C1 segment of cervical spinal cord (tissue), 14 donors: ENCODE data around the gene LAX1.
A peak's percentile ranks its signal among the peaks of the same experiment; 100 is the strongest.
"Not testable (repeated sequence)": the region's sequence is repeated elsewhere in the genome, so short reads cannot be mapped to it uniquely, and the experiment has no call there.

Experiments
- DNase-seq, 14 donors: peaks; one replicate each; lab custom pipeline; 2025; lab: John Stamatoyannopoulos, UW

Gene LAX1

DNA sequence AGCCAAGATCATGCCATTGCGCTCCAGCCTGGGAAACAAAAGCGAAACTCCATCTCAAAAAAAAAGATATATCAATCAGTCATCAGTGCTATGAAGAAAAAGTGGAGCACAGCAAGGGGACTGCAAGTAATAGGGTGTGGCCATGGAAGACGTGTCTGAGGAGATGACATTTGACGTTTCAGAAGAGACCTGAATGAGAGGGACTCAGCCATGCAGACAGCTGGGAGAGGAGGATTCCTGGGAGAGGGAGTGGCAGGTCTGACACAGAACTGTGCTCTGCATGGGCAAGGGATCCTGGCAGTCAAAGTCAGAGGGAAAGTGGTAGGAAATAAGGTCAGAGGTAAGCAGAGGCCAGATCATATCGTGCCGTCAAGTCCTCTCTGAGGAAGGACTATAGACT is 3.3 kb downstream of the LAX1 start:
- DNase-seq: no peak

DNA sequence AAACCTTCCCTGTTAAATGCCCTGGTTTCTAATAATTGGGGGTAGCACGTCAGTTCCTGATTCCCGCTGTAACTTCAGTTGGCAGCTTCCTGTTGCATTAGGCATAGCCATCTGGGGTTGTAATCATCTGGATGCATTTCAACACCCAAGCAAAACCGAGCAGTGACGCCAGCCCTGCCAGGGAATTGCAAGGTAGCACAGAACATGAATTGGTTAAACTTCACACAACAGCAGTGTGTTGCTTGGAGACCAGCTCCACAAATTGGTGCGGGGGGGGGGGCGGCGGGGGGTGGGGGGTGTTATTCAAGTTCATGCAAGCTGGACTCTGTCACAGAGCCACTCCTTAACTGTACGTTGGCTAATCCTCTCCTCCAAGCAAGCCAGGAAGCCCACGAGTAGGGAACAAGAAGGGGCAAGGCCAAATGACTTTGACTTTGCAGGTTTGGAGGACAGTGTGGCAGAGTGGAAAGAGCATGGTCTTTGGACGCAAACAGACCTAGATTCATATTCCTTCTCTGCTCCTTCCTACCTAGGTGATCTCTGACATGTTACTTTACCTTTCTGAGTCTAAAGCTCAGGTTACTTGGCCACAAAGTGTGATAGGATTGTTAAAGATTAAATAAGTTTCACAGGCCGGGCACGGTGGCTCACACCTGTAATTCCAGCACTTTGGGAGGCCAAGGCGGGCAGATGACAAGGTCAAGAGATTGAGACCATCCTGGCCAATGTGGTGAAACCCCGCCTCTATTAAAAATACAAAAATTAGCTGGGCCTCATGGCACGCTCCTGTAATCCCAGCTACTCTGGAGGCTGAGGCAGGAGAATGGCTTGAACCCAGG is 4.7 kb downstream of the LAX1 start:
- DNase-seq: peak in 7 of 14 donors; percentile 6 to 90 (median 8)

DNA sequence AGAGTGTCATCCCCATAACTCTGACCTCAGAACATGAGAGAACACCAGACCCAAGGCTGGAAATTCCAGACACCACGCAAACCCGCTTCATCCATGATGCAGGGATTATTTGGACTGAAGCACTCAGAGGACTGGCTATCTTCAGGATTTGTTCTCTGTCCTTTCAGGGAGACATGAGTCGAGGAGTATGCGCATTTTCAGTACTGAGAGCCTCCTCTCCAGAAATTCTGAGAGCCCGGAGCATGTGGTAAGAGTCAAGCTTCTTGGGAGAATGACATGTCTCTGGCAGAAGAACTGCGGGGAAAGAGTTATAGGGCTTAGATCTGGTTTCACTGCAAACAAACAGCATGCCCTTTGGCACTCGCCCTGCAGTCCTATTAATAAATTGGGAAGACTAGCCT is 6.9 kb downstream of the LAX1 start:
- DNase-seq: peak in 1 of 14 donors; percentile 15

- no peak for DNase-seq
Observed at GRCh38 chr1:203772836-203773235, 7.9 kb downstream of the LAX1 start.

DNA sequence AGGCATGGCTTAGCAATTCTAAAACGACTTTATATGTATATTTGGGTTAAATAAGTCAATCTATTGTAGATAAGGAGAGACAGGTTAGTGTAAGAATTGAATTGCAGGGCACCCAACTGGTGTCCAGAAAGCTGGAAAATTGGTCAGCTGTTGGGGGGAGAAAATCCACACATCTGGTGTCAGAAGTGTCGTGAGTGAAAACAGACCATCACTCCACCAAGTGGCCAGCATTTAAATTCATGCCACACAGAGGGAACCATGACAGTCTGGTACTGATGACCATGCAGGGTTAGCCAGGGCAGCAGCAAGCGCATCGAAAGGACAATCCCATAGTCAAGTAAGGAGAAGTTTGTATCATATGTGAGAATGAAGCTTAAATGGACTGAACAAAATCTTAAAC is 11.7 kb downstream of the LAX1 start:
- peak in 8 of 14 donors; percentile 5 to 33 (median 16) for DNase-seq

DNA sequence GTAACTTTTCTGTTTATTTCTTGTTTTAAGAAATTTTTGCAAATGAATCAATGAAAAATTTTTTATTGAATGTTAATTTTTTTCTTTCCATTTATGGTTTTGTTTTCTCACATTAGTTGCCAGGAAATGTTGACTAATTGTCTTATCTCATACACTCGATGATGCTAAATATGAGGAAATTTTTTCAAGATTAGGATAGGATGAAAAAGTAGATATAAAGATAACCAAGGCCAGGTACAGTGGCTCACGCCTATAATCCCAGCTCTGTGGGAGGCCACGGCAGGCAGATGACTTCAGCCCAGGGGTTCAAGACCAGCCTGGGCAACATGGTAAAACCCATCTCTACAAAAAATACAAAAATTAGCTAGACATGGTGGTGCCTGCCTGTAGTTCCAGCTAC is 12.6 kb downstream of the LAX1 start:
- no peak for DNase-seq

DNA sequence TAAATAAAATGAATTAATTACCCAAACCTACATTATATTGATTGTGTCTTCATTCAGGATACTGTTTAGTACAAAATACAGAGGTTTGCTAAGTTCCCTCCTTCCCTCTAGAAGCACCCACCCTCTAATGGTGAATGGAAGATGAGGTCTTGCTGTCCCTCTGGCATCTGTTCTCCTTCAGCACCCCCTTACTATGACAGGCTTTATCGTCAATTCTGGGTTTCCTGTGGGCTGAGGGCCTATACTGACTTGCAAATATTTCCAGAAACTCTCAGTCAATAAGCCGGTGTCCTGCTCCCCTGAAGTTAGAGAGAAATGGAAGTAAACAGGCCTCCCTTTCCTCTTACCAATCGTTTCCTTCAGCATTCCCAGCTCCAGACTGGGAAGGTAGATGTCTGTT is 13.2 kb downstream of the LAX1 start:
- DNase-seq: no peak

DNA sequence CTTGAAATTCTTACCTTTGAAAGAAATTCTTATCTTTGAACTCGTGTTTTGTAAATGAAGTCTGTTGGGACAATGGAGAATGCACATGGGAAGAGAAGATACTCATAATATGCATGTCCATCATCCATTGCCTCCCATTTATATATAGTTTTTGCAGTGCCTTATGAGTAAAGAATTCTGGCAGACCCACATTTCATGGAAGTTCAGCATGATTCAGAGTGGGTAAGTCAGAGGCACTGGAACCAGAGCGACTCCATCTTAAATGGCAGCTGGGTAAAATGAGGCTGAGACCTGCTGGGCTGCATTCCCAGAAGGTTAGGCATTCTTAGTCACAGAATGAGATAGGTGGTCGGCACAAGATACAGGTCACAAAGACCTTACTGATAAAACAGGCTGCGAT is 13.8 kb downstream of the LAX1 start:
- DNase-seq: no peak

- DNase-seq: no peak
Observed at GRCh38 chr1:203781962-203782361, 17.0 kb downstream of the LAX1 start.

DNA sequence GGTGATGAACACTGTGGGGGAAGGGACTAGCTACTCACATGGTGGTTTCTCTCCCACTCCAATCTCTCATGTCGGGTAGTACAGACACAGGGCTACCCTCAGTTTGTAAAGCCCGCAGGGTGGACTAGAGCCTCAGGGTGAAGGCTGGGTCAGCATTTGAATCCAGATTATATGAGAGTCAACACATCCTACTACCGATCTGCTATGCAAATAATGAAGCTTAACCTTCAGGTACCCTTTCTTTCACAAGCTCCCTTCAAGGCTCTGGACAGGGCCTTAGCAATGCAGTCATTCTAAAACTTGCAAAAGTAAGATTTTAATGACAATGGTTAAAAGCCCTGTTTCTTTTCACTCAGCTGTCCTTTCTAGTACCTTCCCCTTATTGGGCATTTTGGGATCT is 25.0 kb downstream of the LAX1 start:
- DNase-seq: no peak

GRCh38 chr1:203791498-203791897 is 26.5 kb downstream of the LAX1 start:
- DNase-seq: no peak

DNA sequence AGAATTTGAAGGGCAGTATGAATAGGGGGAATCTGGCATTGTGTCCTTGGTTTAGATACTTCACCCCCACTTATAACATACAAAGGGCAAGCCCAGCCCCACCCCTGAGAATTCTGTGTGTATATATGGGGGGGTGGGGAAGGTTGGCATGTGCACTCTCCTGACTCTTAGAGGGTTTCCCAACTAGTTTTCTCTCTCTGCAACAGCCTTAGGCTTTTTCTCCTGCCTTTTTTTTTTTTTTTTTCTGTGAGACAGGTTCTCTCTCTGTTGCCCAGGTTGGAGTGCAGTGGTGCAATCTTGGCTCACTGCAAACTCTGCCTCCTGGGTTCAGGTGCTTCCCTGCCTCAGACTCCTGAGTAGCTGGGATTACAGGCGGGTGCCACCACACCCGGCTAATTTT is 27.5 kb downstream of the LAX1 start:
- no peak for DNase-seq

- not testable (repeated sequence) for DNase-seq
Observed at GRCh38 chr1:203793561-203793960, 28.6 kb downstream of the LAX1 start.

DNA sequence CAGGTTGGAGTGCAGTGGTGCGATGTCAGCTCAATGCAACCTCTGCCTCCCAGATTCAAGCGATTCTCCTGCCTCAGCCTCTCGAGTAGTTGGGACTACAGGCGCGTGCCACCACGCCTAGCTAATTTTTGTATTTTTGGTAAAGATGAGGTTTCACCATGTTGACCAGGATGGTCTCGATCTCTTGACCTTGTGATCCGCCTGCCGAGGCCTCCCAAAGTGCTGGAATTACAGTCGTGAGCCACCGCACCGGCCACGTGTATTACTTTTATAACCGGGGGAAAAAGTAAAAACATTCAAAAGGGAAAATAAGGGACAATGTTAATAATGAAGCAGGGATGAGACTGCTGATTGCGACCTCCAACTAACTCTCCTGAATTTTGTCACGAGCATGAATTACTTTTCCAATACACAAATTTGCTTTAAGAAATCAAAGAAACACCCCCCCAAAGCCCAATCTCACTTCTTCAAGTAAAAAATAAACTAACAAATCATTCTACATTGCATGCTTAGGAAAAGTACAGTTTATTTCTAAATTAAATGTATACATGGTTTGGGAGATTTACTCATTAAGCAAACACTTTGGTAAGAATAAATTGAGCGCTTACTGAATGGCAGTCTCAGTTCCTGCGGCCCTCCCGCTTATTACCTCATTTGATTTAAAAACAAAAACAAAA is 29.9 kb downstream of the LAX1 start:
- no peak for DNase-seq

- DNase-seq: peak; percentile 72 to 97 (median 96)
Observed at GRCh38 chr1:203795441-203796235, 30.7 kb downstream of the LAX1 start, which contains the start of the genes ZBED6 and ZC3H11A. Gene ZBED6, plus strand, starts transcription at chr1:203795623. Its CDS starts 1,900 bp downstream, at chr1:203797523. Gene ZC3H11A, plus strand, starts transcription at chr1:203795623. Its CDS starts 21,448 bp downstream, at chr1:203817071.

- peak in 2 of 14 donors; percentile 37 to 64 for DNase-seq
Observed at GRCh38 chr1:203796236-203796605, 31.2 kb downstream of the LAX1 start.

DNA sequence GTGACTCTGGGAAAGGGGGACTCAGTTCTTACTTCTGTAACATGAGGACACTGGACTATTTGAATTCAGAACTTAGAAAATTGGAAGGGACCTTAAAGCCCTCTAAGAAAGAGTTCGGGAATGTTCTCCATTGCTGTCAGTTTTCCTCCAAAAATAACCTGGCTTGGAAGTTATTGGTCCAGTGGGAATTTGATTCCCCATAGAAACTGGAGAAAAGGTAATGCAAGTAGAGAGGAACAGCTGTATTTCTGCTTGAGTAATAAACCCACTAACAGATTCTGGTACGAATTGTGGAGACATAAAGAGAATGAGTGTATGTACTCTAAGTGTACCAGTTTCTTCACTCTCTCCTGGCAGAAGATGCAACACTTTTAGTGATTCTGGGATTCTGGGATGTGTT is 32.2 kb downstream of the LAX1 start:
- no peak for DNase-seq

DNA sequence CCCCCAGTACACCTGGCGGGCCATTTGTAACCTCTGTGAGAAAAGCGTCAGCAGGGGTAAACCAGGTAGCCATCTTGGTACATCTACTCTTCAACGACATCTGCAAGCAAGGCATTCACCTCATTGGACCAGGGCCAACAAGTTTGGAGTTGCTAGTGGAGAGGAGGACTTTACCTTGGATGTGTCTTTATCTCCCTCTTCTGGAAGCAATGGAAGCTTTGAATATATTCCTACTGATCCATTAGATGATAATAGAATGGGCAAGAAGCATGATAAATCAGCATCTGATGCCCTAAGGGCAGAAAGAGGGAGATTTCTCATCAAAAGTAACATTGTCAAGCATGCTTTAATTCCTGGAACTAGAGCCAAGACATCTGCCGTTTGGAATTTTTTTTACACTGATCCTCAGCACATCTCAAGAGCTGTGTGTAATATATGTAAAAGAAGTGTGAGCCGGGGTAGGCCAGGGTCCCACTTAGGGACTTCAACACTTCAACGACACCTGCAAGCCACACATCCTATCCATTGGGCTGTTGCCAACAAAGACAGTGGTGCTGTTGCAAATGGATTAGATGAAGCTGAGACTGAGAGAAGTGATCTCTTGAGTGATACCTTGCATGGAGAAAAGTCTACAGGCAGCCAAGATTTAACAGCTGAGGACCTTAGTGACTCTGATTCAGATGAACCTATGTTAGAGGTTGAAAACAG is 33.1 kb downstream of the LAX1 start:
- DNase-seq: no peak

- no peak for DNase-seq
Observed at GRCh38 chr1:203799157-203799556, 34.2 kb downstream of the LAX1 start.

DNA sequence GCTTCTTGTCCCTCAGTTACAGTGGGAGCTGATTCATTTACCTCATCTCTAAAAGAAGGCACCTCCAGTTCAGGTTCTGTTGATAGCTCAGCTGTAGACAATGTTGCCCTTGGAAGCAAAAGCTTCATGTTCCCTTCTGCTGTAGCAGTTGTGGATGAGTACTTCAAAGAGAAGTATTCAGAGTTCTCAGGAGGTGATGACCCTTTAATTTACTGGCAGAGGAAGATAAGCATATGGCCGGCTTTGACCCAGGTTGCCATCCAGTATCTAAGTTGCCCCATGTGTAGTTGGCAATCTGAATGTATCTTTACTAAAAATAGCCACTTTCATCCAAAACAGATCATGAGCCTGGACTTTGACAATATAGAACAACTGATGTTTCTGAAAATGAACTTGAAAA is 35.0 kb downstream of the LAX1 start:
- DNase-seq: no peak

- DNase-seq: no peak
Observed at GRCh38 chr1:203805689-203806088, 40.7 kb downstream of the LAX1 start.
